ENCODE results near the gene TRIM71. TPM values are rescaled to one million over a fixed set of nuclear protein-coding genes. Genes with fewer than 3 reads are reported as not detected.

The TRIM71 gene
- total and polyA plus RNA-seq, 2 of the 13 experiments (the other 11 are each of a cell fraction or from before 2014, with no cell fraction given): 21.7 to 76.9 TPM

DNA sequence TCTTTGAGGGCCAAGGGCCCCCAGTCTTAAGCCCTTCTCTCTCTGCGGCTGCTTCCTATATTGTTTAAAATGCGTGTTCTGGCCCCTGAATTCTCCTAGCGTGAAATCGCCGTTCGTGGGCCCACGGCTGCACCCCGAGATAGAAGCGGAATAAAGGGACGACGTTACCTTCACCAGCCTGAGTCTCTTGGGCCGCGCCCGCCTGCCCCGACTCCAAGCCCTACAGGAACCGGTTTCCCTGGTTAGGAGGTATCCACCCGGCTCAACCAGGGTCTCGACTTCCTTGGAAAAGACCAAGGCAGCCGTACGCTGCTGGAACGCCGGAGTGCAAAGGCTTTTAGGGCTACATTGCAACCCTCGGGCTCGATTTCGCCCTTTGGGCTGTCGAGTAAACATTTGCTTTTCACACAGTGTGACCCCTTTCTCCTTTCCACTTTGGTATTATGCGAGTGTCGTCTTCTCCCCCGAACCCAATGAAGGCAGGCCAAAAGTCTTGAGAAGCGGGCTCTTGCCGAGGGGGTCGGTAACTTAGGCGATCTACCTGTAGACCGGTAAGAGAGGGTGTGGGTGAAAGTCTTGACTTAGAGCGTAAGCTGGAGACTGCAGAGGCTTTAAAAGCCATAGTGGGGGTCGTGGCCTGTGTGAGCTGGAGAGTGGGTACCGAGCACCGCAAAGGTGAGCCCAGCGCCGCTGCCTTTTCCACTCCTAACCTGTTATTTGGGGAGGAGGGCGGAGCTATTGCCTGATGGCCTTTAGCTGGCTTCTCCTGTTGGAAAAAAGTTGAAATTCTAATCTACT is 2.0 kb downstream of the TRIM71 start (continued):
- TF ChIP-seq ZNF687 (CRISPR knock-in tag; IDR thresholded peaks at IDR 0.05) (peak; percentile 52), CEBPB (IDR thresholded peaks at IDR 0.05; ENCODE audit: borderline replicate concordance, low read depth, low read length) (no peak), IRF2 (CRISPR knock-in tag; IDR thresholded peaks at IDR 0.05) (peak; percentile 12; the same call in 1 of the 2 replicates)

DNA sequence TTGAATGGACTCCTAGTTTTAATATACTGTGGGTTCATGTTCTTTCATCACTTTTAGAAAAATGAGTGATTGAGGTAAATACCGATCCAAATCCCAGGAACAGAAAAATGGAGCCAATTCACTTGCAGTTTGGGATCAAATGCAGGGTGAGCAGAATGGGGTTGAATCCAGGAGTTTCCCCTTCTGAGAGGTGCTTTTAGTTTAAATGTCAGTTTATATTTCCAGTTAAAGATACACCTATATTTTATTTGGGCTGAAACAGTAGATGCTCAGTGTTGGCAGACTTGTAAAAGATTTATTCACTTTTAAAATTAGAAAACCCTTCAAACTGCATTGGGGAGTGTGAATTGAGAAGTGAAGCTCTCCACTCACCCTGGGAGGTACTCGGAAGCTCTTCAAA is 2.6 kb downstream of the TRIM71 start:
- no peak overlapping the region for H2AFZ ChIP-seq (ENCODE audit: low read length)
- POLR2A ChIA-PET: interaction anchor here (1.1 to 2.9 kb wide), 12 partner anchors 13 to 82 kb away, joined by 3 to 15 read pairs (median 6); no protein-coding TSS in a partner anchor
- H3K27ac ChIP-seq (ENCODE audit: extremely low read length, insufficient read depth, low read length): peak overlapping the region; percentile 99
- no peak for DNase-seq (ENCODE audit: low spot score)
- peaks cover 31% of the 10 kb centered on the region for H3K4me1 ChIP-seq (ENCODE audit: insufficient read depth, low read length)
- H3K4me2 ChIP-seq (ENCODE audit: low read depth, low read length): peak overlapping the region; percentile 99
- H4K20me1 ChIP-seq (ENCODE audit: insufficient read depth, low read length): peaks cover 79% of the 10 kb centered on the region
- in situ Hi-C loops (cut with HindIII; ENCODE audit: extremely low pct_ligation_motif_present, low pct_unique_long_range_greater_than_20kb): loop anchor here (10.0 kb wide), 1 partner anchor 64 kb away; no protein-coding TSS in a partner anchor
- intact Hi-C loops (cut with micrococcal nuclease; ENCODE audit: unreplicated experiment): loop anchor here (1.0 to 2.0 kb wide), 2 partner anchors 44 to 80 kb away; no protein-coding TSS in a partner anchor
- H3K4me3 ChIP-seq (replicated peaks in 1 of 3; ENCODE audit: insufficient read depth in 1 of 3, low read depth in 2 of 3, low read length in 3 of 3): peak overlapping the region; percentile 92 to 98 (median 94)
- TF ChIP-seq ZNF44 (CRISPR knock-in tag; IDR thresholded peaks at IDR 0.05) (no peak), PPARG (CRISPR knock-in tag; conservative IDR thresholded peaks at IDR 0.05) (no peak), RBFOX2 (IDR thresholded peaks at IDR 0.05; ENCODE audit: low read depth, low read length) (peak; percentile 56; the same call in 1 of the 2 replicates)
- no peak for FAIRE-seq
- H3K27me3 ChIP-seq (ENCODE audit: control insufficient read depth in 1 of 2, insufficient read depth in 2 of 2, low read length in 2 of 2): peaks cover 0 to 6% of the 10 kb centered on the region in 2 experiments; a peak in 1 of 5 replicates
- no peaks in the 10 kb centered on the region for H3K9me3 ChIP-seq (ENCODE audit: low read length)
- ATAC-seq: no peak
- peaks cover 11 to 28% of the 10 kb centered on the region in 2 experiments for H3K36me3 ChIP-seq (replicated peaks in 1 of 2; ENCODE audit: control insufficient read depth in 1 of 2, insufficient read depth in 2 of 2, low read length in 2 of 2)
- 0% methylated on average over 2 of the region's 2 CpGs for WGBS (ENCODE audit: low lambda C conversion rate)
- TSS peak; percentile 13 for BruUV-seq (replicated peaks)
- H3K79me2 ChIP-seq (ENCODE audit: insufficient read depth, low read length): peaks cover 97% of the 10 kb centered on the region
- CTCF ChIA-PET (ENCODE audit: low intra/inter-chr PET ratio, low total read pairs): no interaction called here
- H3K9ac ChIP-seq (ENCODE audit: insufficient read depth, low read depth, low read length): peak overlapping the region; percentile 95

All from HepG2 (cell line).